ENCODE measurements around the gene SLC25A42. TPM values are rescaled to one million over a fixed set of nuclear protein-coding genes. Genes with fewer than 3 reads are reported as not detected.

The SLC25A42 gene
- total and polyA plus RNA-seq, 2 of the 4 experiments (the other 2 are of a cell fraction), result 2.0 to 9.9 TPM

DNA sequence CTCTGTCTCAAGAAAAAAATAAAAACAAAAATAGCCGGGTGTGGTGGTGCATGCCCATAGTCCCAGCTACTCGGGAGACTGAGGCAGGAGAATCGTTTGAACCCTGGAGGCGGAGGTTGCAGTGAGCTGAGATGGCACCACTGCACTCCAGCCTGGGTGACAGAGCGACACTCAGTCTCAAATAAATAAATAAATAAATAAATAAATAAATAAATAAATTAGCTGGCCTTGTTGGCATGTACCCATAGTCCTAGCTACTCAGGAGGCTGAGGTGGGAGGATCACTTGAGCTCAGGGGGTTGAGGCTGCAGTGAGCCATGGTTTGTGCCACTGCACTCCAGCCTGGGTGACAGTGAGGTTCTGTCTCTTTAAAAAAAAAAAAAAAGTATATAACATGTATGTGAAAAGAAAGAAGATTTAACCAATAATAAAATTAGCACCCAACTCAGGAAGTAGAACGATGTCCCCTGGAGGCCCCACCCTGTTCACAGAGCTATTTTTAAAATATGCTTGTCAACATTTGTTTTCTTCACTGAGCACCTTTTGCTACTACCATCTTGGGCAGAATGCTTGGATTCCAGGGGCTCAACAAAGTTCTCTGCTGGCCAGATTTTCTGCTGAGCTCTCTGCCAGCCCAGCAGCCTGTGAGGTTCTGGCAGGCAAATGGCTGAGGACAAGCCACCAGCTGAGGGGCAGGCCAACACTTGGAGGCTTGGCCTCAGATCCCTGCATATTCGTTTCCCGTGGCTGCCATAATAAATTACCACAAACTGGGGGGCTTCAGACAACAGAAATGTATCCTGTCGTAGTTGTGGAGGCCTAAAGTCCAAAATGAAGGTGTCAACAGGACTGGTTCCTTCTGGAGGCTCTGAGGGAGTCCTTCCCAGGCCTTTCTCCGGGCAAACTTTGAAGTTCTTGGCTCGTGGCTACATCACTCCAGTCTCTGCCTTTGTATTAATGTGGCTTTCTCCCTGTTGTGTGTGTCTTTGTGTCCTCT, 5.2 kb downstream of the SLC25A42 start (continued):
- TF ChIP-seq BHLHE40 (IDR thresholded peaks at IDR 0.05; ENCODE audit: low read depth, low read length) (no peak), CHD1 (IDR thresholded peaks at IDR 0.05; ENCODE audit: low read depth, low read length) (no peak)

GRCh38 chr19:19071897-19072296, 8.1 kb downstream of the SLC25A42 start:
- Histone ChIP-seq H4K8ac (ENCODE audit: low read depth in 2 of 2, low read length in 2 of 2) (no peak overlapping the region), H3K56ac (ENCODE audit: extremely low read depth, insufficient read depth, low read length) (no peak overlapping the region), H3K36me3 (ENCODE audit: control insufficient read depth, insufficient read depth, low read length) (peaks cover 2% of the 10 kb centered on the region; the same call in 1 of the 2 replicates), H4K20me1 (ENCODE audit: insufficient read depth, low read length) (no peaks in the 10 kb centered on the region; the same call in 1 of the 2 replicates), H3K9me1 (ENCODE audit: insufficient read depth, low read length) (peaks cover 12% of the 10 kb centered on the region), H3K4me3 (ENCODE audit: insufficient read depth, low read depth, low read length) (no peak overlapping the region), H2BK120ac (ENCODE audit: low read depth, low read length) (no peak overlapping the region), H4K91ac (ENCODE audit: insufficient read depth, low read depth, low read length) (no peak overlapping the region), H3K9ac (ENCODE audit: low read depth, low read length) (no peak overlapping the region), H2BK5ac (ENCODE audit: low read depth, low read length, poor library complexity, severe bottlenecking) (no peak overlapping the region), H3K4me1 (ENCODE audit: control insufficient read depth, insufficient read depth, low read length) (no peaks in the 10 kb centered on the region), H3K23ac (ENCODE audit: low read depth, low read length) (no peak overlapping the region), H3K9me3 (ENCODE audit: control insufficient read depth, insufficient read depth, low read length) (no peaks in the 10 kb centered on the region), H2AK5ac (ENCODE audit: low read depth, low read length) (no peak overlapping the region), H3K4ac (ENCODE audit: low read depth, low read length) (no peak overlapping the region), H2AFZ (replicated peaks; ENCODE audit: low read length, poor library complexity) (no peak overlapping the region), H2BK20ac (ENCODE audit: low read depth, low read length) (no peak overlapping the region), H3K27ac (ENCODE audit: insufficient read depth, low read length) (no peak overlapping the region), H3K4me2 (ENCODE audit: low read depth, low read length) (no peak overlapping the region), H3K79me1 (ENCODE audit: low read depth in 1 of 2, low read length in 2 of 2) (peaks cover 5 to 15% of the 10 kb centered on the region in 2 experiments; a peak in 3 of 4 replicates), H3K18ac (ENCODE audit: low read depth, low read length) (no peak overlapping the region), H2BK15ac (ENCODE audit: low read depth, low read length) (no peak overlapping the region), H4K5ac (ENCODE audit: low read depth, low read length) (no peak overlapping the region), H3K27me3 (ENCODE audit: control insufficient read depth, insufficient read depth, low read length) (no peaks in the 10 kb centered on the region), H3K14ac (replicated peaks; ENCODE audit: low read depth, low read length) (no peak overlapping the region), H2AK9ac (replicated peaks; ENCODE audit: low read depth, low read length, poor library complexity) (peak overlapping the region; percentile 70)
- no CpG with 5 or more reads among the region's 8 CpGs for WGBS, 2 experiments (ENCODE audit: extremely low coverage in 2 of 2, insufficient read length in 1 of 2)
- intact Hi-C loops (cut with micrococcal nuclease), result no loop called here
- in situ Hi-C loops (cut with MboI; ENCODE audit: low sequenced_read_pairs), result no loop called here
- POLR2A ChIA-PET (ENCODE audit: unreplicated experiment), result no interaction called here
- dilution Hi-C loops (cut with HindIII; ENCODE audit: low sequenced_read_pairs, unreplicated experiment), result no loop called here
- ATAC-seq (ENCODE audit: low read depth), result no peak
- TF ChIP-seq SMC3 (IDR thresholded peaks at IDR 0.05; ENCODE audit: low read depth, low read length), result no peak
- TF ChIP-seq, protein P1, sequence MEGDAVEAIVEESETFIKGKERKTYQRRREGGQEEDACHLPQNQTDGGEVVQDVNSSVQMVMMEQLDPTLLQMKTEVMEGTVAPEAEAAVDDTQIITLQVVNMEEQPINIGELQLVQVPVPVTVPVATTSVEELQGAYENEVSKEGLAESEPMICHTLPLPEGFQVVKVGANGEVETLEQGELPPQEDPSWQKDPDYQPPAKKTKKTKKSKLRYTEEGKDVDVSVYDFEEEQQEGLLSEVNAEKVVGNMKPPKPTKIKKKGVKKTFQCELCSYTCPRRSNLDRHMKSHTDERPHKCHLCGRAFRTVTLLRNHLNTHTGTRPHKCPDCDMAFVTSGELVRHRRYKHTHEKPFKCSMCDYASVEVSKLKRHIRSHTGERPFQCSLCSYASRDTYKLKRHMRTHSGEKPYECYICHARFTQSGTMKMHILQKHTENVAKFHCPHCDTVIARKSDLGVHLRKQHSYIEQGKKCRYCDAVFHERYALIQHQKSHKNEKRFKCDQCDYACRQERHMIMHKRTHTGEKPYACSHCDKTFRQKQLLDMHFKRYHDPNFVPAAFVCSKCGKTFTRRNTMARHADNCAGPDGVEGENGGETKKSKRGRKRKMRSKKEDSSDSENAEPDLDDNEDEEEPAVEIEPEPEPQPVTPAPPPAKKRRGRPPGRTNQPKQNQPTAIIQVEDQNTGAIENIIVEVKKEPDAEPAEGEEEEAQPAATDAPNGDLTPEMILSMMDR (conservative IDR thresholded peaks at IDR 0.05; ENCODE audit: low read depth, low read length), result no peak
- TF ChIP-seq ELK1 (IDR thresholded peaks at IDR 0.05; ENCODE audit: borderline replicate concordance, low read depth, low read length), result no peak
- no peak for TF ChIP-seq BHLHE40 (IDR thresholded peaks at IDR 0.05; ENCODE audit: low read depth, low read length)
- TF ChIP-seq MAZ (IDR thresholded peaks at IDR 0.05; ENCODE audit: borderline replicate concordance, low read depth, low read length), result no peak
- TF ChIP-seq RCOR1 (IDR thresholded peaks at IDR 0.05; ENCODE audit: insufficient replicate concordance, low read length), result no peak
- TF ChIP-seq NFE2L2 (IDR thresholded peaks at IDR 0.05; ENCODE audit: low read depth, low read length), result no peak
- TF ChIP-seq MAFK (IDR thresholded peaks at IDR 0.05; ENCODE audit: low read depth, low read length), result no peak
- TF ChIP-seq FOS (IDR thresholded peaks at IDR 0.05; ENCODE audit: low read depth, low read length), result no peak
- TF ChIP-seq CHD1 (IDR thresholded peaks at IDR 0.05; ENCODE audit: low read depth, low read length), result no peak
- no peak for DNase-seq
- BruUV-seq (replicated peaks), result no TSS peak
- CTCF ChIA-PET, result no interaction called here
